Astrocyte of the spinal cord (primary cell): ENCODE data around the gene FNDC1.

ENCODE experiments used
- DNase-seq: peaks from one replicate; pipeline ENCODE4 v3.0.0; 2011; ENCODE audit warnings: low read depth, low spot score
- H3K4me3 ChIP-seq: 2 replicates; pipeline ENCODE4 v1.5.1; 2011; ENCODE audit warnings: low read depth, mild to moderate bottlenecking, low read length, moderate library complexity
- in situ Hi-C: cut with HindIII; loops from 2 replicates; pipeline ENCODE4 v1.10.0; 2017; ENCODE audit warnings: low sequenced_read_pairs
- TF ChIP-seq, protein P1 (sequence below): IDR thresholded peaks from 2 replicates; pipeline ENCODE4 v1.5.1; 2012; ENCODE audit warnings: low read depth, mild to moderate bottlenecking, low read length, inconsistent platforms

FNDC1 gene

DNA sequence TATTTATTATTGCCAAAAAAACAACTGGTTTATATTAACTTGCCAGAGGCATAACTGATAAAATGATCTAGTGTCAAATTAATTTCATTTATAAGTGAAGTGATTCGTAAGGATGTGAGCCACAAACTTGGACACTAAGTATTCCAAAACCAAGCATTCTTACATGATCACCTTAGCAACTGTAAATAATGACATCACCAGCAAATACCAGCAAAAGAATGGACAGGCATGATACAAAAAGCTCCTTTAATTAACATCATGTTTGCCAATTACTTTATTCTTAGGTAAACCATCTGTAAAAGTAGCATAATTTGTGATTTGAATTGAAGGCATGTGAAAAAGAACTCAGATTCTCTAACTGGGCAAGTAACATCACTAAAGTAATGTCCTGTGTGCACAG, 17.2 kb upstream of the FNDC1 start:
- TF ChIP-seq, protein P1, sequence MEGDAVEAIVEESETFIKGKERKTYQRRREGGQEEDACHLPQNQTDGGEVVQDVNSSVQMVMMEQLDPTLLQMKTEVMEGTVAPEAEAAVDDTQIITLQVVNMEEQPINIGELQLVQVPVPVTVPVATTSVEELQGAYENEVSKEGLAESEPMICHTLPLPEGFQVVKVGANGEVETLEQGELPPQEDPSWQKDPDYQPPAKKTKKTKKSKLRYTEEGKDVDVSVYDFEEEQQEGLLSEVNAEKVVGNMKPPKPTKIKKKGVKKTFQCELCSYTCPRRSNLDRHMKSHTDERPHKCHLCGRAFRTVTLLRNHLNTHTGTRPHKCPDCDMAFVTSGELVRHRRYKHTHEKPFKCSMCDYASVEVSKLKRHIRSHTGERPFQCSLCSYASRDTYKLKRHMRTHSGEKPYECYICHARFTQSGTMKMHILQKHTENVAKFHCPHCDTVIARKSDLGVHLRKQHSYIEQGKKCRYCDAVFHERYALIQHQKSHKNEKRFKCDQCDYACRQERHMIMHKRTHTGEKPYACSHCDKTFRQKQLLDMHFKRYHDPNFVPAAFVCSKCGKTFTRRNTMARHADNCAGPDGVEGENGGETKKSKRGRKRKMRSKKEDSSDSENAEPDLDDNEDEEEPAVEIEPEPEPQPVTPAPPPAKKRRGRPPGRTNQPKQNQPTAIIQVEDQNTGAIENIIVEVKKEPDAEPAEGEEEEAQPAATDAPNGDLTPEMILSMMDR, result no peak
- H3K4me3 ChIP-seq, result no peak overlapping the region
- no peak for DNase-seq
- in situ Hi-C loops, result no loop called here

DNA sequence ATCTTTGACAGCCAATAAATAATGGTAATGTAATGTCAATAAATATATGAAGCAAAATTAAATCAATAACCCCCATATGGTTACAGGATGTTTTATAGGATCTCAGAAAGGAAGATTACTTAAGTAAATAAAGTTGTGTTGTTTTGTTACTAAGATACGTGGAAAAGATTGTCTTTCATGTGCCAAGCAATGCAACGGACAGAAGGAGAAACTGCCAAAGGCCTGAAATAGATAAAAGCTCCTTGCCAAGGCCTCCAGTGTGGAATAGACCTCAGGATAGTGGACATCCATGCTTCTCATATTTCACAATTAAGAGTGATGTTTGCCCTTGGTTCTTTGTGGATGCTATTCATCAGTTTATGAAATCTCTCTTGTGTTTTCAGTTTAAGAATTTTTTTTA, 16.4 kb upstream of the FNDC1 start:
- no peak overlapping the region for H3K4me3 ChIP-seq
- in situ Hi-C loops, result no loop called here
- TF ChIP-seq, protein P1, result no peak
- no peak for DNase-seq

DNA sequence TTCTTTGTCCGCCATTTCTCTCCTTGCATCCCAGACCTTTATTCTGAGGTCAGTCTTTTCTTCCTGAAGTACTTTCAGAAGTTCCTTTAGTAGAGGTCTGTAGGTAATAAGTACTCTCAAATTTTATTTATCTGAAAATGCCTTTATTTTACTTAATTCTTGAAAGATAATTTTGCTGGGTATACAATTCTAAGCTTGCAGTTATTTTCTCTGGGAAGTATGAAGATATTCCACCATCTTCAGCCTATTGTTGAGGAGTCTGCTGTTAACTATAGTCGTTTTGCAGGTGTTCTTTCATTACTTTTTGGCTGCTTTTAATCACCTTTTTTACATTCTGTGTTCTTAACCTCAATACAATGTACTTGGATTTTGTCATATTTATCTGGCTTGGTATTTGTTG, 13.5 kb upstream of the FNDC1 start:
- no peak overlapping the region for H3K4me3 ChIP-seq
- no peak for DNase-seq
- in situ Hi-C loops, result no loop called here
- TF ChIP-seq, protein P1, result no peak

DNA sequence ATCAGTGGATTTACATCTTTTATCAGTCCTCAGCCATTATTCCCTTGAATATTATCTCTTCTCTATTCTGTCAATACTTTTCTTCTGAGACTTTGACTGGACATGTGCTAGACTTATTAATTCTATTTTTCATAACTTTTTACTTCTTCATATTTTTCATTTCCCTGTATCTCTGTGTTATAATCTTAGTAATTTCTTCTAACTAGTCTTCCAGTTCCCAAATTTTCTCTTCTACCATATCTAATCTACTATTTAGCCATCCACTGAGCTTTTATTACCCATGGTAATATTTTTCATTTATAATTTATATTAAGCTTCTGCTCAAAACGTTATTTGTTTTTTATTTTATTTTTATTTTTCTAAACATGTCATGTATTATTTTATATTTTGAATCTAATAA, 13.1 kb upstream of the FNDC1 start:
- in situ Hi-C loops, result no loop called here

DNA sequence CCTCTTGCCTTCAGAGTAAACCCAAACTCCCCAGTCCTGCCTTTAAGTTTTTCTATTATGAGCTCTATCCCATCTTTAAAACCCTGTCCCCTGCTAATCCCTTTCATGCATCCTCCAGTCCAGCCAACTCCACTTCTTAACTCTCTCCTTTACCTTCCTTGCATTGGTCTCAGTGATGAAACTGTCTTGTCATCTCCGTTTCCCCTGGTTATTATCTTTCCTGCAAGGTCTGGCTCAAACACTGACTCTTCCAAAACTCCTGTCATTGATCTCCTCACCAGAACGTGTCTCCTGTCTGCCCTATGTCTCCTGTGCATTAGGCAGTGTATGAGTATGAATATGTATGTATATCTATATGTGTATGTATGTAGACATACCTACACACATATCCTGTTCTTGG, 11.8 kb upstream of the FNDC1 start:
- no peak for DNase-seq
- no peak overlapping the region for H3K4me3 ChIP-seq
- TF ChIP-seq, protein P1, result no peak
- in situ Hi-C loops, result no loop called here

More for the DNA sequence above, 13.1 kb upstream of the FNDC1 start:
- no peak overlapping the region for H3K4me3 ChIP-seq
- no peak for DNase-seq
- TF ChIP-seq, protein P1, result no peak

DNA sequence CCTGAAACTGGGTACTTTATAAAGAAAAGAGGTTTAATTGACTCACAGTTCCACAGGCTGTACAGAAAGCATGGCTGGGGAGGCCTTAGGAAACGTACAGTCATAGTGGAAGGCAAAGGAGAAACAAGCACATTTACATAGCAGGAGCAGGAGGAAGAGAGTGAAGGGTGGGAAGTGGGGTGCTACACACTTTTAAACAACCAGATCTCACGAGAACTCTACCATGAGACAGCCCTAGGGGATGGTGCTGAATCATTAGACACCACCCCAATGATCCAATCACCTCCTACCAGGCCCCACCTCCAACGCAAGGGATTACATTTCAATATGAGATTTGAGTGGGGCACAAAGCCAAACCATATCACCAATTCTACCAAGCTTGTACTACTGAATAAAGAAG, 7.4 kb upstream of the FNDC1 start:
- TF ChIP-seq, protein P1, result no peak
- in situ Hi-C loops, result no loop called here
- H3K4me3 ChIP-seq, result no peak overlapping the region
- DNase-seq, result no peak

DNA sequence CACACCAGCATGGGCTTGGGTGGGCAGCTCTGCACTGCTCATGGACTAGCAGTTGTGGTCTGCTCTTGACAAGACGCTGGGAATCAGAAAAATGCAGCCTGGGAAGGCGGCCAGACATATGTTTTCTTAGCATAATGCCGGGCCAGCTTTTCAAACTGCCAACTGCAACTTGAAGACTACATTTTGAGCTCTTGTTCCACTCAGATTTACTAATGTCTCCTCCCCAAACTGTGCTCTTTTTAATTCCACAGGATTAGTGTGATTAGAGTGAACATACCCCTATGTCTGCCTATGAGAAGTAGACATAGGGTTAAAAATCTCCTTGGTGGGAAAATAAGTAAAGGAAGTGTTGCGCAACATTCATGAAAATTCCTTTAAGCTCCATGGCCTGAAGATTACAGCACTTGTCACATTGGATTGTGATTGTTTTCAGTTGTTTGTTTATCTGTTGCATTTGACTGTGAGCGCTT, 5.3 kb upstream of the FNDC1 start:
- no peak overlapping the region for H3K4me3 ChIP-seq
- peak; percentile 71 for DNase-seq
- in situ Hi-C loops, result no loop called here
- TF ChIP-seq, protein P1, result no peak
